NCI-H146 (cell line): Measurements from ENCODE around the gene TRAFD1.

Experiments used
- DNase-seq: peaks from one replicate; lab custom pipeline; 2025; lab: John Stamatoyannopoulos, UW

The TRAFD1 gene

GRCh38 chr12:112199136-112199535 lies 73.8 kb downstream of the TRAFD1 start:
- no peak for DNase-seq
